AG09309 (cell line): ENCODE measurements around the gene HES6.
"Not testable (repeated sequence)": the region's sequence is repeated elsewhere in the genome, so short reads cannot be mapped to it uniquely, and the experiment has no call there.

Source experiments
- DNase-seq: peaks from one replicate; pipeline ENCODE4 v3.0.0-alpha.2; 2010; ENCODE audit warnings: low read depth
- H3K4me3 ChIP-seq: 2 replicates; pipeline ENCODE4 v1.5.1; 2011; ENCODE audit warnings: mild to moderate bottlenecking, low read depth, low read length, moderate library complexity; ENCODE audit not compliant: control insufficient read depth
- TF ChIP-seq, protein P1 (sequence below): IDR thresholded peaks from 2 replicates; pipeline ENCODE4 v1.5.1; 2011; ENCODE audit warnings: mild to moderate bottlenecking, low read depth, low read length, inconsistent platforms; ENCODE audit not compliant: insufficient read depth, control insufficient read depth; ENCODE audit errors: missing control alignments

HES6 gene

DNA sequence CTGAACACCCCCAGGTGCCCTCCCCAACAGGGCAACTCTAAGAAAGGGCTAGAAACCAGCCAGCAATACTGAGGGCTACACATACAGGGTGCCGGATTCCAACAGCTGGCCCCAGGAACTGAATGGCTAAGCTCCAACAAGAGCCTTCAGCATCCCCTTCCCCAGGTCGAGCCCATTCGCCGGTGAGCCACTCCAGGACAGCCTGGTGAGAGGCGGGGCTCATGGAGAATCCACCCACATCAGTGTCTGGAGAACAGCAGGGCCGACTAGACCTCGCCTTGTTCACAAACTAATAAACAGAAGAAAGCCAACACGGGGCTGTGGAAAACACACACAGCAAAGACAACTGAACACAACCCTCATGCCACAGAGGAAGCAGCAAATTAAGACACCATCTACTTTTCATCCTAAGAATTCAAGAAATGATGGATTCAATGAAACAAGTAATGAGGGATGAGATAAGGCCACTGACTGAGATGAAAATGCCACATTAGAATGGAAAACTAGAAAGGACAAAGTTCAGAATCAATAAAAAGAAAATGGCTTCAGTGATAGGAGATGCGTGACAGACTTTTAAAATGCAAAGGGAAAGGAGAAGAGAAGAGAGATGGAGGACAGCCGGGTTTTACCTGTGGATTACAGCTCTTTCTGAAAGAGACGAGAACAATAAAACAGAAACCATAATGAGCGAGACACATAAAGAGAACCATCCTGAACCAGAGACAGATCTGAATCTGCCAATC lies 40.4 kb upstream of the HES6 start:
- no peak overlapping the region for H3K4me3 ChIP-seq
- TF ChIP-seq, protein P1, sequence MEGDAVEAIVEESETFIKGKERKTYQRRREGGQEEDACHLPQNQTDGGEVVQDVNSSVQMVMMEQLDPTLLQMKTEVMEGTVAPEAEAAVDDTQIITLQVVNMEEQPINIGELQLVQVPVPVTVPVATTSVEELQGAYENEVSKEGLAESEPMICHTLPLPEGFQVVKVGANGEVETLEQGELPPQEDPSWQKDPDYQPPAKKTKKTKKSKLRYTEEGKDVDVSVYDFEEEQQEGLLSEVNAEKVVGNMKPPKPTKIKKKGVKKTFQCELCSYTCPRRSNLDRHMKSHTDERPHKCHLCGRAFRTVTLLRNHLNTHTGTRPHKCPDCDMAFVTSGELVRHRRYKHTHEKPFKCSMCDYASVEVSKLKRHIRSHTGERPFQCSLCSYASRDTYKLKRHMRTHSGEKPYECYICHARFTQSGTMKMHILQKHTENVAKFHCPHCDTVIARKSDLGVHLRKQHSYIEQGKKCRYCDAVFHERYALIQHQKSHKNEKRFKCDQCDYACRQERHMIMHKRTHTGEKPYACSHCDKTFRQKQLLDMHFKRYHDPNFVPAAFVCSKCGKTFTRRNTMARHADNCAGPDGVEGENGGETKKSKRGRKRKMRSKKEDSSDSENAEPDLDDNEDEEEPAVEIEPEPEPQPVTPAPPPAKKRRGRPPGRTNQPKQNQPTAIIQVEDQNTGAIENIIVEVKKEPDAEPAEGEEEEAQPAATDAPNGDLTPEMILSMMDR: no peak
- no peak for DNase-seq

DNA sequence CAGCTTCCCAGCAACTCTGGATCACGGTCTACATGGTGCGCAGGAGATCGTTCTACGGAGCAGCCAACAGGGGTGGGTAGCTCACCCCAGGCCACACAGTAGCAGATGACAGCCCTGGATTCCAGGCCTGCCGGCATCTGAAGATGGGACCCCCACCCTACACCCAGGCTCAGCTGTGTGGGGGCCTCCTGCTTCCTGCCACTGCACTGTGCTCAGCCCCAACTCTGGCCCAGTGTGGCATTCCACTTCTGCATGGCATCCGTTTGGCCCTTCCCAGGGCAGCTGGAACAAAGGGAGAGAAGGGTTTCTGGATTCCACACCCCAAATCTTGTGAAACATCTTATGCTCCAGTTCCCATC lies 39.5 kb upstream of the HES6 start:
- no peak for DNase-seq
- no peak overlapping the region for H3K4me3 ChIP-seq
- TF ChIP-seq, protein P1: no peak

DNA sequence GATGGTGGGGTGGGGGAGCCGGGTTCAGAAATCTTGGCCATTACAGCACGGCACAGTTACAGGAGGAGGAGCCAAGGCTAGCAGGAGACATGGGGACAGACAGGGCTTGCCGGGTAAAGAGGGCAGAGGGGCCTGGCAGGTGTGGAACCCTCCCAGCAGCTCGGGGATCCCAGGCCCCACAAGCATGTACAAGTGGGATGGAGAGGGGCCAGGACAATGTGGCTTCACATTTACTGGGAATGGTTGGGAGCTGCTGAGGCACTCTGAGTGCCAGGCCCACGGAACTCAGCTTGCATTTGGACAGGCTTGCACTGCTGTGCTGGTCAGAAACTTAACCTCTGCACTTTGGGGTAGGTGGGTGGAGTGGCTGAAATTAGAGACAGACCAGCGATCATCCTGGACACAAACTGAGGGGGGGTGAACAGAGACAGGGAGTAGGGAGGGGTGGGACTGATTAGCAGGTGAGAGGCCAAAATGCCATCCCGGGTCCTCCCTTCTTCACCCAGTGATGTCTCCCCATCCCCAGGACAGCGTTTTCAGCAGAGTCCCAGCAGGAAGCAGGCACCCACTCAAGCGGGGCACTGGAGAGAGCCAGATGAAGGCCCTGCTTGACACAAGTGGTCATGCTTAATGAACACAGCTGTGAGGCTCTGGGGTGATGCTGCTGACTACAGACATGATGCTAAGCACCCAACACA lies 38.9 kb upstream of the HES6 start:
- H3K4me3 ChIP-seq: no peak overlapping the region
- TF ChIP-seq, protein P1: no peak
- DNase-seq: no peak

DNA sequence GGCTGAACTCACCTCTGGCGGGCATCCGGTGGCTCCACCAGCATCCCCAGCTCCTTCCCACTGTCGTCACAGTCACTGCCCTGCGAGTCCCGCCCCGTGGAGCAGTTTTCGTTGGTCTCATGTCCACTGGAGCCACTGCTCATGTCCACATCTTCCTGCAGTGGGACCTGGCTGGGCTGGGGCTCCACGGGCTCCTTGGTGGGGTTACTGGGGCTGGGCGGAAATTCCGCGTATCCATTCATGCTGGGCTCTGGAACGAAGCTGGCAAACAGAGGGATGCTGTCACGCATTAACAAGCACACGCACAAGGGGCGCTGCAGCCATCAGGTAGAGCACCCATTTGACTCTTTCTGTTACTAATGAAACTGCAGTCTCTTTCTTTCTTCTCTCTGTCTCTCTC lies 37.9 kb upstream of the HES6 start:
- DNase-seq: no peak
- H3K4me3 ChIP-seq: no peak overlapping the region
- TF ChIP-seq, protein P1: no peak

DNA sequence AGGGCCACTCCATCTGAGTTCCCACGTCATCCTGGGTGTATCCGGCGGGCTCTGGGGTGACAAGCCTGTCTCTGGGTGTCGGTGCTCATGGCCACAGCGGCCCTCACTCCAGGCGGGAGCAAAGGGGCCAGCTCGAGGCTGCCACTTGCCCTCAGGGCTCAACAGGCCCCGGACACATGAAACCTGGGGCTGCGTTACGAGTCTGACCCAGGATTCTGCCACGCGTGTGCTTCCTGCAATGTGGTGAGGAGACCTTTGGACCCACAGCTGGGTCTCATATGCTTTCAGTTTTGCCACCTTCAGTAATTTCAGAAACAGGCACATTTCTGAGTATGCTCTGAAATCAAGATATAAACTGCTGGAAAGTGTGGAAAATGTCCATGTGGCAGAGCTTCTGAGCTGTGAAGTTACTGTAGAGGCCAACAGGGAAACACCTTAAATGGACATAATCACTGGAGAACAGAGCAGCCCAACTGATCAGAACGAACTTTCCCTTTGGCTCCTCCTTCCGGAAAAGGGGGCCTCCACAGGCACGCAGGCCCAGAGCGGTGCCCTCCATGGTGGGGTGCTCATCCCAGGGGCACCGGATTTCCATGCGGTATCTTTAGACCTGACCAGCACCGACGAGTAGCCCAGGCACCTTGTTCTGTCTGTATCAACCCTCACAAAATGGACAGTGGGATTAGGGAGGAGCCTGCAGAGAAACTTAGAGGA lies 34.5 kb upstream of the HES6 start:
- TF ChIP-seq, protein P1: no peak
- DNase-seq: no peak
- no peak overlapping the region for H3K4me3 ChIP-seq

DNA sequence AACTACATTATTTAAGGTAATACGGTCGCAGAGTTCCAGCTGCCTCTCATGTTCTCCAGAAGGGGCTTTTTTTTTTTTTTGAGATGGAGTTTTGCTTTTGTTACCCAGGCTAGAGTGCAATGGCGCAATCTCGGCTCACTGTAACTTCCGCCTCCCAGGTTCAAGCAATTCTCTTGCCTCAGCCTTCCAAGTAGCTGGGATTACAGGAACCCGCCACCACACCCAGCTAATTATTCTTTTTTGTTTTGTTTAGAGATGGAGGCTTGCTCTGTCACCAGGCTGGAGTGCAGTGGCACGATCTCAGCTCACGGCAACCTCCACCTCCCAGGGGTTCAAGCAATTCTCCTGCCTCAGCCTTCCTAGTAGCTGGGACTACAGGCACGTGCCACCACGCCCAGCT lies 33.6 kb upstream of the HES6 start:
- not testable (repeated sequence) for DNase-seq

DNA sequence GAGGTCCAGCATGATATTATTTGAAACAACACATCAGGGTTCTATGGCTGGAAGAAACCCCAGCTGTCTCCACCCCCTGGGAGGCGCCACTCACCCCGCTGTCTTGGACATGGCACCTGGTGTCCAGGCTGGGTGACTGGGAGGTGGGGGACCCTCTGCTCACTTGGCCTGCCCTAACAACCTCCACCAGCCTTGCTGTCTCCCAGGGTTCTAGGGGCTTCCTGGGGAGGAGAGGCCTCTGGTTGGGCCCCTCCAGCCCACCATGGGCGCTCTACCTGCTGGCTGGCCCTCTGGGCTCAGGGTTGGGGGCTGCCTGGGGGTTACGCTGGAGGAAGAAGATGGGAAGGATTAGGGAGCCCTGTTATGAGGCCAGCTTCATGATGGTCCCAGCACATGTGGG lies 32.3 kb upstream of the HES6 start:
- TF ChIP-seq, protein P1: no peak
- no peak for DNase-seq
- no peak overlapping the region for H3K4me3 ChIP-seq

More for the DNA sequence above, 33.6 kb upstream of the HES6 start:
- H3K4me3 ChIP-seq: not testable (repeated sequence)

DNA sequence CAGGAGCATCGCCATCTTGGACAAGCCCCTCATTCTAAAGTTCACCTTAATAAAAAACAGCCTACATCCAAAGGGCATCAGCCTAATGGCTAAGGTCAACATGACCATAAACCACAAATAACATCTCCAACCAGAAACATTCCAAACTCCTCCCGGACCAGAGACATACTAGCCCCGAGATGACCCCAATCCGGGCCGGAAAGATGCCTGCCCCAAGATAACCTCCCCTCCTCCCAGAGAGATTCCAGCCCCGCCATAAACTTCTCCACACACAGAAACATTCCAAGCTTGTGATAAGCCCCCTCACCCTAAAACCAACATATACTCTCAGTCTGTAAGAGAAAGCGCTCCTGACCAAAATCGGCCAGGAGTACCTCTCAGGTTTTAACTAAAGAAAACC lies 31.8 kb upstream of the HES6 start:
- DNase-seq, H3K4me3 ChIP-seq: not testable (repeated sequence)
